Forelimb muscle (tissue), 1 donor: ENCODE results near the gene GRIP1. TPM values are rescaled to one million over a fixed set of nuclear protein-coding genes. Genes with fewer than 3 reads are reported as not detected.

Experiments
- DNase-seq: peaks from one replicate; pipeline ENCODE4 v3.0.0-alpha.2; 2013; ENCODE audit warnings: low read depth
- polyA plus RNA-seq: library from polyadenylated mRNA; unstranded; fragments of 120-200 nt; gene quantifications from one replicate; pipeline ENCODE4 v1.2.1, GENCODE V29; 2013; ENCODE audit not compliant: insufficient read length

The GRIP1 gene, protein sequence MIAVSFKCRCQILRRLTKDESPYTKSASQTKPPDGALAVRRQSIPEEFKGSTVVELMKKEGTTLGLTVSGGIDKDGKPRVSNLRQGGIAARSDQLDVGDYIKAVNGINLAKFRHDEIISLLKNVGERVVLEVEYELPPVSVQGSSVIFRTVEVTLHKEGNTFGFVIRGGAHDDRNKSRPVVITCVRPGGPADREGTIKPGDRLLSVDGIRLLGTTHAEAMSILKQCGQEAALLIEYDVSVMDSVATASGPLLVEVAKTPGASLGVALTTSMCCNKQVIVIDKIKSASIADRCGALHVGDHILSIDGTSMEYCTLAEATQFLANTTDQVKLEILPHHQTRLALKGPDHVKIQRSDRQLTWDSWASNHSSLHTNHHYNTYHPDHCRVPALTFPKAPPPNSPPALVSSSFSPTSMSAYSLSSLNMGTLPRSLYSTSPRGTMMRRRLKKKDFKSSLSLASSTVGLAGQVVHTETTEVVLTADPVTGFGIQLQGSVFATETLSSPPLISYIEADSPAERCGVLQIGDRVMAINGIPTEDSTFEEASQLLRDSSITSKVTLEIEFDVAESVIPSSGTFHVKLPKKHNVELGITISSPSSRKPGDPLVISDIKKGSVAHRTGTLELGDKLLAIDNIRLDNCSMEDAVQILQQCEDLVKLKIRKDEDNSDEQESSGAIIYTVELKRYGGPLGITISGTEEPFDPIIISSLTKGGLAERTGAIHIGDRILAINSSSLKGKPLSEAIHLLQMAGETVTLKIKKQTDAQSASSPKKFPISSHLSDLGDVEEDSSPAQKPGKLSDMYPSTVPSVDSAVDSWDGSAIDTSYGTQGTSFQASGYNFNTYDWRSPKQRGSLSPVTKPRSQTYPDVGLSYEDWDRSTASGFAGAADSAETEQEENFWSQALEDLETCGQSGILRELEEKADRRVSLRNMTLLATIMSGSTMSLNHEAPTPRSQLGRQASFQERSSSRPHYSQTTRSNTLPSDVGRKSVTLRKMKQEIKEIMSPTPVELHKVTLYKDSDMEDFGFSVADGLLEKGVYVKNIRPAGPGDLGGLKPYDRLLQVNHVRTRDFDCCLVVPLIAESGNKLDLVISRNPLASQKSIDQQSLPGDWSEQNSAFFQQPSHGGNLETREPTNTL
- 1.1 TPM for polyA plus RNA-seq

DNA sequence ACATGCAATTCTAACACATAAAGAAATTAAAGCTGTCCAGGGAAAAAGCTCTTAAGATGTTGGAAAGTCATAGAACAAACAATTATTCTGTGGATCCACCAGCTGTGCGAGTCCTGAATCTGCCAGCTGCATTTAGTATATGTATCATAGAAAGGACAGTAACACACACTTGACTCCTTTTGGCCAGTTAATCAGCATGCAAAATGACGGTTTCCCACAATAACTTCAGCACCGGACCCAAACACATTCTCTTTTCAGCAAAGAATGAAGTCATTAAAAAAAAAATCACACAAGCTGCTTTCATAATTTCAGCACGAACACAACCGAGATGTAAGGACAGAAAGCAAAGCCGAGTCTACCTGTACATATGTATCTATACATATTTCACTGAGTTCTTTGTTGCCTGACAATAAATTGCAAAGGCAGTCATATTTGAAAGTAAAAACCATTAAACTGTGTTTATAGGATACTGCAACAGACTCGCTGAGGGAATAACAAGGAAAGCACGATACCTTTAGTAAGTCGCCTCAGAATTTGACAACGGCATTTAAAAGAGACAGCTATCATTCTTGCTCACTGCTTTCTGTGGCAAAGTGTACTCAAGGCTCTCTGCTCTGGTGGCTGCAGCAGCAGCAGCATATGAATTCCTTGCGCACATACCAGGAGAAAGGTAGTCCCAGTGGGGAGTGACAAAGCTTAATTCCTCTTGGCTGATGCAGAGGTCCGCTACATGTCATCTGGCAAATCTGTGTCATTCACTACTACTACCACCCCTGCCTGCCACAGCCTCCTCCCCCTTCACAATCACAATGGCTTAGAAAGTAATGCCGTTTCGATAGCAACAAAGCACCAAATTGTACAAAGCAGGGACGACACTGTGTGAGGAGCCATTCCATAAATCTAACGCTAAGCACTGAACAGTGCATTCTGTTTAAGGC is at the start of gene GRIP1:
Gene GRIP1 (minus strand): TSS at position 739 of the 938 bp plus-strand sequence. CDS start 172 bp downstream, at position 567.
- no peak for DNase-seq

DNA sequence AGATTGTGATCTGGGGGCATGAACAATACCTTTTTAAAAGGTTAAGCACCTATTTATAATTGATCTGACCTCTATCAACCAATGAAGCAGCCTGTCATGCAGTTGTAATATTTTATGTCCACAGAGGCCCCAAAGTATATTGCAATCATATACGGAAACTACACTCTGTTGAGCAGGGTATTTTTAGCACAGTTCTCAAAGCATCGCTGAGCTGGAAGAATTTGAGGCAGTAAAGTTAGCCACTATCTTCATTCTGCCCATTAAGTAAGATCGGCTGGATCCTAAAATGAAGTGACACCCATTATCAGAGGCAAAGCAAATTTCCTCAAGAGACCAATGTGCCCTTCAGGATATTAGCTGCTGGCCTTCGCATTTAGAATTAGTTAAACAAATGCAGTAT is 47.7 kb upstream of the GRIP1 start:
- DNase-seq, result no peak

DNA sequence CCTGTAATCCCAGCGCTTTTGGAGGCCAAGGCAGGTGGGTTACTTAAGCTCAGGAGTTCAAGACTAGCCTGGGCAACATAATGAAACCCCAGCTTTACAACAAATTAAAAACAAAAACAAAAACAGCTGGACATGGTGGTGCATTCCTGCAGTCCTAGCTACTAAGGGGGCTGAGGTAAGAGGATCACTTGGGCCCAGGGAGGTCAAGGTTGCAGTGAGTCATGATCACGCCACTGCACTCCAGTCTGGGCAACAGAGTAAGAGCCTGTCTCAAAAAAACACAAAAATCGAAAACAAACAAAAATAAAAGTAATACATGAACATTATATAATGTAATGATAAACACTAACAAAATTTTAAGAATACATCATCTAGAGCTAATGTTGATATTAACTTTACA is 46.2 kb upstream of the GRIP1 start:
- DNase-seq, result no peak

DNA sequence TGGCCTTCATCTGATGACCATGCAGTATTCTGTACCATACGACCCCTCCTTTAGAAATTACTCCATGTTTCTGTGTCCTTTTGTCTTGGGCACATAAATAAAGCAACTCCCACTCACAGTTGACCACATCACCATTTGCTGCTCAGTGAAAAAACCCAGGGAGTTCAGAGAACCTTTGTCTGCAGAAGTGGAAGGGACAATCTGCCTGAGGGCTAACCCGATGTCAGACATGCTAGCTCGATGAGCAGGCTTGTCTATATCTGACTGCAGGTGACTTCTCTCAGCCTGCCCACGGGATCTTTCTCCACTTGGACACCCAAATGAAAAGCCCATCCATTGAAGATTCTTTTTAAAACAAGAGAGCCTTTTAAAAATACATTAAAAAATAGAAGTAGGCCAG is 45.7 kb upstream of the GRIP1 start:
- DNase-seq, result no peak

DNA sequence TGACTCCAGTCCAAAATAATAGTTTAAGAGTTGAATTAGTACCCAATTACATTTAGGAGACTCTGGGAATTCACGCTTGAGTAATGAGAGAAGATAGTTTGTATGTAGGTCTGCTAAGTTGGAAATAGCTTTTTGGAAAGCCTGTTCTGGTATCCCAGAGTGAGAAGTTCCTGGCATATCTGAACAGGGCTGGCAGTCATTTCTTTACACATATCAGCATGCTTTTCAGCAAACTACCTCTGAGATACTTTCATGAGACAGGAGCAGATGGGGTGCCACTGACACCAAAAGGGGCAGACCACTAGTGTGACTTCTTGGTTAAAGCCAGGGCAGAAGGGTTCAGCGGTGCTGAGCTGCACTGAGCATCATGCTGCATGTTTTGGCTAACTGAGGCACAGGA is 45.1 kb upstream of the GRIP1 start:
- no peak for DNase-seq

DNA sequence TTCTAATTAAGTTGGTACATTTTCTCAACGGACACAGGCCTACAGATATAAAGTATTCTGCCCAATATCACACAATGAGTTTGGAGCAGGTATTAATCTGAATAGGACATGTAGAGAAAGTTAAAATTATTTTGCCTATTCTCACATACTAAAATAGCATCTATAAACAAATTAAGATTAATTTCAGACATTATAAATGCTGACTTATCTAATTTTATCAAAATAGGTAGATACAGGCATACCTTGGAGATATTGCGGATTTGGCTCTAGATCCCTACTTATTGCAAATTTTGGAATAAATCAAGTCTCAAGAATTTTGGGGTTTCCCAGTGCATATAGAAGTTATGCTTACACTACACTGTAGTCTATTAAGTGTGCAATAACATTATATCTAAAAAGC is 41.0 kb upstream of the GRIP1 start:
- DNase-seq, result no peak

DNA sequence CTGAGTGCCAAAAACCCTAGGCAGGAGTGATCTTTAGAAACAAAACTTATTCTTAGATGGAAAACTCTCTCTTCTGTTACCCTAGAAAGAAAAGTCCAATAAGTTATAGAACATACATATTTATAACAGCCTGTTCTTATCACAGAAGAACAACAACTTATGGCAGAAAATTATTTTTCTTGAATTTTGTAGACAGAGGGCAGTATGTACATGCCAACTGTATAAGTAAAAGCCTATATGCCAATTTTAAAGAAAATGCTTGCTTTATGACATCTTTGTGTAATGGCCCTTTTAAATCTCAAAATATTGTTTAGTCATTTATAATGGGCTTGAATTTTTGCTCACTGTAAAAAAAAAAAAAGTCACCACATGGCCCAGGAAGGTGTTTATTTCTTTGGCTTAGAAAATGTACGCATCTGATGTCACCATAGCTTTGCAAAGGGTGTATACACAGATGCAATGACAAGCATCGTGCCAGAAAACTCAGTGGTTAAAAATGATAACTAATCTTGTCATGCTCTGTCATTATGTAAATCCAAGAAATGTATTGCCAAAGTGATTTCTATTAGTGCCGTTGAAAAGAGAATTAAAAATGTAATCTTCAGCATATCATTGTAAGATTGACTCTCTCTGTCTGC is 38.3 kb upstream of the GRIP1 start:
- no peak for DNase-seq

DNA sequence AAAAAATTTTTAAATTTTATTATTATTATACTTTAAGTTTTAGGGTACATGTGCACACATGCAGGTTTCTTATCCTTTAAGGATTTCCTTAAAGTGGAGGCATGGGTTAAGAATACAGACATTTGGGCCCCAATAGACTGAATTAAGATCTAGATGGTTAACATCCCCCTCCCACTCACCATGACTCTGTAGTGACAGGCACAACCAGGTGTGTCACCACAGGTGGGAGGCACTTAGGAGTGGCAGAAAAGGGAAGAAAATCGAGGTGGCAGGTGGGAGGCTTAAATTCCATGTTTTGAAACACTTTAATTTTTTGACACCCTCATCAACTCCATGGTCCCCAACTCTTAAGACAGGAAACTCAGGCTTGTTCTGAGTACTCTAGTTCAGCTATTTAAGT is 37.6 kb upstream of the GRIP1 start:
- DNase-seq, result no peak

DNA sequence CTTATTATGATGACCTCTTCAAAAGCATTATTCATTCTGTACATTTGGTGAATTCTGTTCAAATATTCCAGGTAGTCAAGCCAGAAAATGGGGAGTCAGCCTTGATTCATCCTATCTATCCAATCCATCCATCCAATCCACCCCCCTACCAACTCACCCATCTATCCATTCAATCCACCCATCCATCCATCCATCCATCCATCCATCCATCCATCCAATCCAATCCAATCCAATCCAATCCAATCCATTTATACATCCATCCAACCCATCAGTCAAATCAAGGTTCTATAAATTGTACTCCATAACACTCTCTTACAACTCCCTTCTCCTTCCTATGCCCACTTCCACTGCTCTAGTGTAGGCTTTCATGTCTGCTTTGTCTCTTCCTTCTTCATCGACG is 35.8 kb upstream of the GRIP1 start:
- no peak for DNase-seq

DNA sequence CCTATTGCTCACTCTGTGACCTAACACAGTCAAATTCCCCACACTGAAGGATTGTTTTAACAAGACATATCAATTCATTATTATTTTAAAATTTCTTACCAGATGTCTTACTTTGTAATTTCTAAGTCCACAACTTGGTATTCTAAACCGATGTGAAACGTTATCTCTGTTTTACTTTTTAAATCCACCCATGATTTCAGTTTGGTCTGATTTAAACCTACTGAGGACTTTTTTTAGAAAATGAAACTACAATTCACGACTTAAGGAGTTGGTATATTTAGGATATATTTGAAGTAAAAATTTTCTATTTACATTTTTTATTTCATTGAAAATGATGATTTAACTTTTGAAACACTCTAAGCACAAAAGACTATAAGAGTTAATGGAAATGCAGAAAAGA is 35.1 kb upstream of the GRIP1 start:
- DNase-seq, result no peak

DNA sequence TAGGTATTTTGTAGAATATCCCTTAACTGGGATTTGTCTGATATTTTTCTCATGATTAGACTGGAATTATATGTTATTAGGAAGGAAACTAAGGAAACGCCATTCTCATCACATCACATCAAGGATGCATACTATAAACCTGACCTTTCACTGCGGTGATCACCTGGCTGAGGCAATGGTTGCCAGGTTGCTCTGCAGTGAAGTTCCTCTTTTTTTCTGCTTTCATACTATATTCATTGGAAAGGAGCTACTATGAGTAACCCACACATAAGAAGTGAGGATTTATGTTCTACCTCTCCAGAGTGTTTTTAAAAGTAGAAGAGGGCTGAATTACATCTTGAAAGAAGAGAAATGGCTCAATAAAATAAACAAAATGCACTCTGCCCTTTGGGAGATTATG is 31.0 kb upstream of the GRIP1 start:
- DNase-seq, result no peak

DNA sequence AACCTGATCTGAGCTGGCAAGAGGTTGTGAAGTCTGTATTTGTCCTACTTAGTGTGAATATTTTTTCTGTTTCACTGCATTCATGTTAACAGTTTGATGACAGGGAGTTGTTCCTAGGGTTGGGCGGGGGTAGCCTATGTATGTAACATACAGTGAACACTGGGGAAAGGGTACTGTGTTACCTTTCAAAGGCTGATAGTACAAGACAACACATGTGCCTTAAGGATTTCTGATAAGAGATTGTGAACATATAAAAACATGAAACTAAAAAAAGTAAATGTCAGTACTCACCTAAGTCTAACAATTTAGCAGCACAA is 30.5 kb upstream of the GRIP1 start:
- no peak for DNase-seq

DNA sequence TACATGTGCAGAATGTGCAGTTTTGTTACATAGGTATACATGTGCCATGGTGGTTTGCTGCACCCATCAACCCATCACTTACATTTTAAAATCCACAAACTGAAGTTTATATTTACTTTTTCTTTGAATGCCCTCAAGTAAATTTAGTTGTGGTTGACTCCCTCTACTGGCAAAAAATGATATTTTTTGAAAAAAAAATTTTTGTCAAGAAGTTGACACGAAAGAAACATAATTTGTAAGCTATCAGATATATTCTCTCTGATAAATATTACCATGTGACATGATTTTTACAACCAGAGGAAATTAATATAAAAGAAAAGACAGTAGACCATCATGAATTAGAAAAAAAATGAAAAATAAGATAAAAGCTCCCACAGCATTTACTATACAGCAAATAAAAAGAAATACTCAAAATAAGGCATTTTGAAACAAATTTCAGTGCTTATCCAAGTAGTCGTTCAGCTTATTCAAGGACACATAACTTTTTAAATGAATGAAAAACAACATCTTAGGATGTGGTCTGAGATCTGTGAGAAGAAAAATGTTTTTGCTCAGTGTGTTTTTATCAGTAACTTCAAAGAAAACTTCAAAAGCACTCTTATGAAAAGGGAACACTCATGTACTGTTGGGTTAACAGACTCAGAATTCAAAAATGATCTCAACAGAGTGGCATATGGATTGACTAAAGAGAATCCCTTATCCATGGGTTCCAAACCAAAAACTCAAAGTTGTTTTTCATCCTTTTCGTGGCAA is 30.0 kb upstream of the GRIP1 start:
- DNase-seq, result no peak

DNA sequence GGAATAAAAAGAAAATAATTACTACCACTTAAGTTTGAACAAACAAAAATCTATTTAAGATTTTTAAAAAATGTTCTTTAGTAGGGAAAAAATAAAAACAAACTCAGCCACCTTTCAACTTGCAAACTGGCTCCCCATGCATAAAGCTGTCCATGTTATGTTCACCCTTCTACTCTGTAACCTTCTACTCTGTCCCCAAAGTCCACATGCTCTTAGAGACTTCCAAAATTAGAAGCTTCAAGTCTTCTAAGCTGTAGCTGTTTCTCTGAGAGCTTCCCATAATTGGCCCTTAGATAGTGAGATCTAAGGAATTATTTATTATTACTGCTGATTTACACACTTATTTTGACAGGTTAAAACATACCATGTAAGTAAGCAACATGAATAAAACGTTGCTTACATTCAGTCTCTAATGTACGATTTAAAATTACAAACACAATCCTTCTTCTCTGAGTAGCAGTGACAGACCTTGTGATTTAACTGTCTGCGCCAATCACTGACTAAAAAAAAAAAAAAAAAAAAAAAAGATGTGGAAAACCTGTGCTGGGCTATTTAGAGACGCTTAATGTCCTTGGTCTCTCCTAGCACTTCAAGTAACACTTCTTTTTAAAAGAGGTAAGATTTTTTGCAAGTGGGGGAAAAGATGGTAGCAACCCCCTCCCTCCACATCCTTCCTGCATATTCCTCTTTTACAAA is 28.3 kb upstream of the GRIP1 start:
- no peak for DNase-seq

DNA sequence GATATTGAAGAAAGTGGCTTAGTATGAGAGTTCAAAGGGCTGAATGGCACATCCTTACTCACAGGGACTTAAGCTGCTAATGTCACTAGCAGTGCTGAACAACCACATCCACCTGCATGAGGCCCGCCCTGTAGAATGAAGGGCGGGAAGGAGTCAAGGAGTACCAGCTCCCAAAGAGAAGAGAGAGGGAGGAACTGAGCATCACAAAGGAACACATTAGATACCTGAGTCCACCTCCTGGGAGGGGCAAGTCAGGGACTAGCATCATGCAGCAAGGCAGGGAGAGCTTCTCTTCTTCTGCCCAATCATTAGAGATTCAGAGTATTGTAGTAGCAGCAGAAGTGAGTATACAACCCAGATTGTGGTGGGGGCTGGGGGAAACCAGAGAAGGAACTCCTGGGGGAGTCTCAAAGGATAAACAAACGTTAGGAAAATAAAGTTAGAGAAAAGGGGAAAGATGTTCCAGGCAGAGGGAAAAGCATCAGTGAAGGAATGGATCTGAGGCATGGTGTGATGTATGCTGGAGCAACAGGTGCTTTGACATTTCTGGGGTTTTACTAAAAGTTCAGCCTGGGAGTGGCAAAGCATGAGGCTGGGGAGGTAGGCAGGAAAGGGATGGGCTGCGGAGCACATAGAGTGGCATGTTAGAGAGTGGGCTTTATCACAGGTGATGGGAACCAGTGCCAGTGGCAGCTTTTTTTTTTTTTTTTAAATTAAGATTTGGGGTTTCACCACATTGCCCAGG is 21.0 kb upstream of the GRIP1 start:
- DNase-seq, result no peak

DNA sequence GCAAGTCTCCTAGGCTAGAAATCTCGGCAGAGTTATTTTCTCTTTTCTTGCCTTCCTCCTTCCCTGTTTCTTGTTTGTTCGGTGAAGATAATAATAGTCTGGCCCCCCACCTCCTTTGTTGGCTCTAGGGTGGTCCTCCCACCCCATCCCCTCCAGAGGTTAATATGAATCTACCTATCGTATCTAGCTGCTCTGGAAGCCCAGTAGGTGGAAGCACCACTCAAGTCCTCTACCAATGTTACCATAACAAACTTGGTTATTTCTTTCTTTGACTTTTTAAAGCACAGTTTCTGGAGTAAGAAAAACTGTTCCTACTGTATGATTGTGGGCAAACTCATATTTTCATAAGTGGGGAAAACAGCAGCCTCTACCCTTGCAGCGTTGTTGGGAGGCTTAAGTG is 19.7 kb upstream of the GRIP1 start:
- DNase-seq, result no peak

DNA sequence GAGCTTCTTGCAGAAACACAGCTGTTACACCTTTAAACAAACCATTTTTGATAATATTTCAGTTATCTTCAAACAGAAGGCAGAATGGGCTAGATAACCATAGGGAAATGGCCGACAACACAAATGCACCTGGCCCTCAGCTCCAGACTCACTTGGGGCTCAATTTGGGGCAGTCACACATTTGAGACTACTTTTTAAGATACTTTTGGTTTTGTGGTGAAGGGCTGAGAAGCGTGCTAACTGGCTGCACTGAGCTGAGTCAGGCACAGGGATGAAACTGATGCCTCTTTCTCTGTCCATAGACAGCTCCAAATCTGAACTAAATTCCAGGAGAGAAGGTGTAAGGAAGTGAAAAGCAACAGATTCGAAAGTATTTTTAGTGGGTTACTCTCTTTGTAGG is 18.5 kb upstream of the GRIP1 start:
- no peak for DNase-seq

DNA sequence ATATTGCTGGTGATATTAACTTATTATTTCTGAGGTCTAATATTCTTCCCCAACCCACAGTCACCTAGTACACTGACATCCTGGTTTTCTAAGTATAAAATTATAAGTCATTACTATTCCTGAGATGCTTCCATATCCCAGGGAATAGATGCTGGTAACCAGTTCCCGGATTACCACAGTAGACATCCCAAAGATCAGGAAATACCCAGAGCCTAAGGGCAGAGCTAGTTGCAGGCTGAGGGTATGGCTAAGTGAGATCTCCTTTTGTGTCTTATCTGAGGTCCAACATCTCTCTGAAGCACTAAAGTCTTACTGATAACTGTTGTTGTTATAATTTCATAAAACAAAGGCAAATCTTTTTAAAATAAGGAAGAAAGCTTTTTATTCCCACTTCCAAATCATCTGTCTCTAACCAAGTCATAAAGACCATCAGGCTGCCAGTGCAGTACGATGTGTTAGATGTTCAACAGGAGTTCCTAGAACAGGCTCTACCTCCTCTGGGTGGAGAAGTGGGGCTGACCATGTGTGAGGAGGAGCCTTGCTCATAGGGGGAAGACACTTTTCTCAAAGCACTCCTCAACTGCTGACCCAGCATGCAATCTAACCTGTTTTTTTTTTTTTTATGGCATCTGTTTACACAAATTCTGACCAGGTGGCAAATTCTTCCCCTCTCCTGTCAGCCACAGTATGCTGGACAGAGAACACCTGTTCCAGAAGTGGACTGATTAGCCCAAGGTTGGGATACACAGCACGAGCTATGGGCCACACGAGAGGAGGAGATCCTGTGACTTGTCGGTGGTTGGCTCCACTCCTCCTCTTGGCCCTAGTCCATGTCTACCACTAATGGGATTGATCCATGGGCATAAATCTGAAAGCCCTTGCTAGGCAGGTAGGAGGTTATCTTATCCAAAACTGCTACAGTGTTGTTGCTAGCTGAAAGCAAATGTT is 16.1 kb upstream of the GRIP1 start:
- no peak for DNase-seq
